EL (cell line): Measurements from ENCODE around the gene SMLR1.
A peak's percentile ranks its signal among the peaks of the same experiment; 100 is the strongest.
"Not testable (repeated sequence)": the region's sequence is repeated elsewhere in the genome, so short reads cannot be mapped to it uniquely, and the experiment has no call there.

ENCODE experiments used
- DNase-seq: peaks from one replicate; pipeline ENCODE4 v3.0.0-alpha.2; 2016

SMLR1 gene

DNA sequence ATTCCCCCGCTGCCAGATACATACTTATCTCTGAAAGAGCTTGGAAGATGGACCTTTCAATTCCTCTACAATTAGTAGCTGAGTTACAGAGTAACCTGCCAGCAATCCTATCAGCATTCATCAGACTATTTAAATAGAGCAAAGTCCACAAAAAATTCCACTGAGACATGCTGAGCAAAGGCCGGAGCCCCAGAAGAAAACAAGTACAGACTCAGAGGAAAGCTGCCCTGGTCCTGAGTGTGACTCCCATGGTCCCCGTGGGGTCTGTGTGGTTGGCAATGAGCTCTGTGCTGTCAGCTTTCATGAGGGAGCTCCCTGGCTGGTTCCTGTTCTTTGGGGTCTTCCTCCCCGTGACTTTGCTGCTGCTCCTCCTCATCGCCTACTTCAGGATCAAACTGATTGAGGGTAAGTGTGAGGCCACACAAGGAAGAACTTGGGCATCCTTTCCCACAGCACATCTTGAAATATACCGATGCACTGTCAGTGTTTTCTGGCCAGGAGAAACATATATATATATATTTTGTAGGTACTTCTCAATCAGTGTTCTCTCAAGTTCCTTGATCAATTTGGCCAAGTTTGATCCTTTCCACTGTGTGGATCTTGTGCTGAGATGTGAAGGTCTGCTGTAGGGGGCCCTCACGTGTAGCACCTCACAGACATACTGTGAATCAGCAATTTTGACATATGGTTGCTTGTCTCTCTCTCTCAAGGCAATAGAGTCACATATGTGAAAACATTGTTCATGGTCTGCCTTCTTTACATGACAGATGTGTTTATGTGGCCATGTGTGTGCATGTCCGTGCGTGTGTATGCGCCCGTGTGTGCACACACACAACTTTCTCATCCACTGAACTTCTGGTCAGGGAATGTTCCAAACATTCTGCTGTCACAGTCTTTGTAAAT lies at the start of gene SMLR1:
Gene SMLR1, plus strand, starts transcription at position 160 of the 903 bp plus-strand sequence. Its CDS starts 8 bp downstream, at position 168.
- DNase-seq, result no peak

DNA sequence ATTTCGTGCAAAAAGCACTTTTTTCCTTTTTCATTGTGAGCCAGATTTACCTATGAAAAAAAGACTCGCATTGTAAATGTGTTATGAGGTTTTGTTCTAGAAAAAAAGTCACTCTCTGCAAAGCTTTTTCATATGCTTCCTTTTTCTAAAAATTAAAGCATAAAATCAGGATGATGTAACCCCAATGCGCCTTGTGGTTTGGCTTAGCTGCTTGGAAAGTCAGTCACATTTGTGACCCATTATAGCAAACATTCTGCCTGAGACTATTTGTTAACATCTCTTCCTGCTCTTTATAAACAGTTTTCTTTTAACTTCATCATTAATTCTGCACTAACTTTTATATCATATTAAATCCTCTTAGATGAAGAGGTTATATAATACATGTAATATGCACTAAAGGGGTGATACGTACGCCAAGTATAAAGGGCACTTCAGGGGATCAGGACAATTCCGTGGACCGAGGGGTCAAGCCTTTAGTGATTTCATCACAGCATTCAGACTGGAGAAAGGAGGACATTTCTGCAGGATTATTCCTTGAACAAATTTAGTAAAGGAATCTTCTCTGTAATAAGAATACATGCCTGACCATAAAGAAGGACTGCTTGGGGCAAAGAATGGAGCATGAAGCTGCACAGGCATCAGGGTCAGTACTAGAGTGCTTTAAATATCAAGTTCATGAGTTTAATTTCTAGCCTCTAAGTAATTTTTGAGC lies 48.1 kb upstream of the SMLR1 start:
- peak; percentile 78 for DNase-seq

DNA sequence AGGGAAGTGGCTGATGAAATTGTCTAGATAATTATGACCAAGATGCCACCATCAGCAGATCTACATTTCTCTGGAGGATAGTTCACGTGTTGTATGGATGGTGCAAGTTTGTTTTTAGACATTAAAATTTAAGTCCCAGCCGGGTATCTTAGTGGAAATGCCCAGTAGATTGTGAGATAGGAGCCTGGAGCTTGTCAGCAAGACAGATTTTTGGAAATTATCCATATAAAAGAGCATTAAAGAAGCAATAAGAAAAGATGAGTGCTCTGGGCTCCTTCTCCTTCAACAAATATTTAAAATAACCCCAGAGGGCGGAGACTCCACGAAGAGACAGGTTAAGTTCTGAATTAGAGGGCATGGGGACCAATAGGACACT lies 47.6 kb upstream of the SMLR1 start:
- DNase-seq, result no peak

DNA sequence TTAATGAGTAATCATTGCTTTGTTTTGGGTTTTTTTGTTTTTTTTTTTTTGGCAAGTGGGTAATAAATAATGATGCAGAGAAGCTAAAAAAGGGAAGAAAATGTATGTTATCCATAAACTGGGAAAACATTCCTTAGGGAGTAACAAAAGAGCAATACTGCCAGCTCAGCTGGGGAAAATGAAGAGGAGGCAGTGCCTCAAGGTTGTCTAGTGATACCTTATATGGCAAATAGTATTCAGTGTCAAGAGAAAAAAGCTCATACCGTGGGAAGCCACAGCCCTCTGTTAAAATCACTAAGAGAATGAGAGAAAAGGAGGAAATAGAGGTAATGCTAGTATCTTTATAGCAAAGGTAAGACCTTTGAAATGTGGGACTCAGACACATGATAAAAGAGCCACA lies 47.1 kb upstream of the SMLR1 start:
- peak; percentile 47 for DNase-seq

DNA sequence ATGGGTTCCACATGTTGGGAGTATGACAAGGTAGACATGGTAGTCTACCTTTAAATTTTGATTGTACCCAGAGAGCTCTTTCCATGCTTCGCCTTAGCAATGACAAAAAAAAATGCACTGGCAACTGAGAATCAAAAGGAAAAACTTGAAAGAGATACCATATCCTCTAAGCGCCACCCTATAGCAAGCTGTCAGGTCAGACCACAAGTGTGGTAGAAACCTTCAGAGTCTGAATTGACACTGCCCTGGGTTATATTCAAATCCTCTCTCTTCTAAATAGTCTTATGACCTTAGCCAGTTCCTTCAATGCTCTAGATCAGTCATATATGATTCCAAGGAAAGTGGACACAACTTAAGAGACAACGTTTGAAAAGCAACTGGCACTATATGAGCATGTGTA lies 45.6 kb upstream of the SMLR1 start:
- no peak for DNase-seq

DNA sequence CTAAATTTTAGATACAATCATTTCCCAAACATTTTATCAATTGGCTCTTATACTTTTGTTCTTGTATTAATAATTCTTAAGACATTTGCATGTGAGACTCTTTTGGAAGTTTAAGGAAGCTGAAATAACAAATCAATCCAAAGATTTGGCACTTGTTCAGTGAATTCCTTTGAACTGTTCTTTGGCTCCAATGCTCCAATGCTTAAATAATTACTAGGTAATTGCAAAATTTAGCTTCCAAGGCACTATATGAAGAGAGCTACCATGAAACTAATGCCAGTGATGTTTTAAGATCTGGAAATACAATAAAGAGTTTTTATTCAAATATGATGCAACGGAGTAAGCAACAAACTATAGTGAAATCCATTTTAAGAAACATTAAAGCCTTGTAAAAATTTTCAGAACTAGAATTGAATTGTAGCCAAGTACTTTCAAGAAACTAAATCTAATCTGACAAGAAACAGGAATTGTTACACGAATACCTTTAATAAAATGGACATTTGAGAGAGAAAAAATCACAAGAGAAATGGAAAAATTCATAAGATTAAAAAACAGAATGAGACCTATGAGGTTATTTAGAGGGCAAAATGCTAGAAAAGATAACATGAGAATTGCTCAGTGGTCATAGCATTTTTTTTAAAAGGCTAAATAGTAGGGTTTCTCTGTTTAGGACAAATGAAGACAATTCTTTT lies 43.6 kb upstream of the SMLR1 start:
- no peak for DNase-seq

DNA sequence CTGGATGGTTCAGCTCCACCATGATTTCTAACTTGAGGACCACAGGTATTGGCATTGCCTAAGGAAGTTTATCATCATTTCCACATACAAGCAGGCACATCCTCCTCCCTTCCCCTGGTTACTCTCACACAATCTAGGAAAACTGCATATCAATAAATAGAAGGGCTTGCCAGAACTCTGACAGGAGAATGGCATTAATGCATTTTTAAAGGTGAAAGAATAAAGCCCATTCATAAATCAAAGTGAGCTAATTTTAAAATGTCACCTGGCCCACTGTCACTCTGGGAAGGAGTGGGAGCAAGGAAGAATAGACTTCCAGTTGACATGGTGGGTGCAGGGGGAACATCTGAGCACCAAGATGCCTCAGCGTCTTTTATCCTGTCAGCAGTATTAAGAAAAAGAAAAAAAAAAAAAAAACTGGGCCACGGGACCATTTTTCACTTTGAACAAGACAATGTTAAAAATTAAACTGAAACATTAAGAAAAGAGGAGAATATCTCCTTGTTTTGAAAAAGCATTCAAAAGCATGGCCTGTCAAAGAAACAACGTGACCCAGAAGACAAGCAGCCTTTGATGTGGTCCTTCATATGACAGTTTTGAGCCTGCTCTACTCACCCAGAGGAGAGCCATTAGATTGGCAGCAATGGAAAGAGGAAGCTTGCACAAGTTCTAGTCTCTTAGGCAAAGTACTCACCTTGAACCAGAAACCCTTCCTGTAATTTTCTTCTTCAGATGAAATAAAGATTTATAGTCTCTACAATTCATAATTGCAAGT lies 39.3 kb upstream of the SMLR1 start:
- no peak for DNase-seq

DNA sequence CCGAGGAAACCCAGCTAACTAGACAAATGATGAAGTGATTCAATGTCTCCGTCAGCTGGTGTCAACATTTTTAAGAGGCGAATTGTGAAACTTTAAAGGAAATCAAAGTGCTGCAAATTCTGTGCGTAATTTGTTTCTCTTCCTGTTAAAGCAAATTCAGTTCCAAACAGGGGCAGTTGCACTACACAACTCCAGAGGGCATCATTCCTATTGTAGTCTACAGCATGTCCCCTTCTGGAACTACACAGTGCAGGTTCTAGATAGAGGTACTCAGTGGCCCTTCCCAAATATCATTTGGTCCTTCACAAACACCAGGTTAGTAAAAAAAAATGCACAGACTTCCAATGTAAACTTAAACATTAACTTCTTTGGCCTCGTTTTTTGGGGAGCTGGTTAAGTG lies 38.3 kb upstream of the SMLR1 start:
- DNase-seq, result no peak

DNA sequence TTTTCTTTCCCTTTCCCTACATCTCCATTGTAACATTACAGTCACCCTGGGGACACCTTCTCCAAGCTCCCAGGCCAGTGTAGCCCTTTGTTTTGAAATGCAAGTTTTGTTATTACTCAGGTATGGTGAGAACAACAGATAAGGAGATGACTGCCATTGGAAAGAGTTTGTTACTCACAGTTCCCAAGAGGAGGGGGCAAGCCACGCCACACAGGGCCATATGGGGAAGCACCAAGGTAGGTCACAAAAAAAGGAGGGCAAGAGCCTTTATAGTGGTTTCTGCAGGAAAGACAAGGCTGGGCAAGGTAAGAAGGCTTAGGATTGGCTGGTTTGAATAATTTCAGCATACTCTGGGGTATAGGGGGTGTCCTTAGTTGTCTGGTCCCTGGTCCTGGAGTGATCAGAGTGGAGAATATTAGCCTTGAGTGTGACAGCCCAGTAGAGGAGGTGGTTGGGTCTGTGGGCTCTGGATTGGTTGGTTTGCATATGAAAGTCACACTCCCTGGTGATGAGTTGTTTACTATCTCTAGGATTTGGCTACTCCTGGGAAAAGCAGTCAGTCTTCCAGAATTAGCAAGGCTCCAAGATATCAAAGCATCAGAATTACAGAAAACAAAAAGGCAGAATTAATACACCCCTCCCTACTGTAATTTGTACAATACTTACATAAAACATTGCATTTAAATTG lies 33.1 kb upstream of the SMLR1 start:
- DNase-seq, result no peak

DNA sequence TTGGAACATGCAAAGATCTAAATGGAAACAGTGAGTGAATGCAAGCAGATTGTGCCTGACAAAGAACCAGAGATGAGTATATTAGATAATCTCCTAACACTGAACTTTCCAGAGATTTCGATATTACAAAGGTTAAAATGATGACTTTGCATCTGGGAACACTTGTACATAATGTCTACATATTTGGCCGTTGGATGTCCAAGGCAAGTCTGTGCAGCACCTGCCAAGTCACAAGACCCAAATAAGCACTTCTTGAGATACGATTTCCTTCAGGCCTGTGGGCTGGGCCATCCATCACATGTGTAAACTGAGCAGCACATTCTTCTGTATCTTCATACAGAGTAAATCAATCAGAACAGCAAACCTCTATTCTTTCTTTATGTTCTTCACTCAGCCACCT lies 32.5 kb upstream of the SMLR1 start:
- no peak for DNase-seq

DNA sequence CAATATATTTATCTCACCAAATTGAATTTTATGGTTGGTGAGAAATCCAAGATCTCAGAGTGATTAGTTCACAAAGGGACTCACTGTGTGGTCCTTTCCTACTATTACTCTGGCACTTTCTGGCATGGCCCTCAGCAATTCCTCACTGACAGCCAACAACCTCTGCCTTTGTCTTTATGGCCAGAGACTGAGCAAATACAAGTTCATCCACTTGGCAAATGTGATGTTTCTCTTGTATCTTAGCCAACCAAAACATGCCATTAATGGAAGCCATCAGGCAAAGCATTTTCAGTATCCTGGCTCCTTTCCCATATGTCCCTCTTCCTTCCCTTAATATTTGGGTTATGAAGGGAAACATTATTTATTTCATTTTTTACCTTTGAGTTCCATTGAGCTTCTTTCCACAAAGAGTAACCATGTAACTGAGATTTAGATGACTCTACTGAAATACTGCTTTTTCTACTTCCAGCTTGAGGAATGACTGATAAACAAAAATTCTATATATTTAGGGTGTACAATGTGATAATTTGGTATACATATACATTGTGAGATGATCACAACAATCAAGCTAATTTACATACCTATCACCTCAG lies 30.8 kb upstream of the SMLR1 start:
- peak; percentile 89 for DNase-seq

DNA sequence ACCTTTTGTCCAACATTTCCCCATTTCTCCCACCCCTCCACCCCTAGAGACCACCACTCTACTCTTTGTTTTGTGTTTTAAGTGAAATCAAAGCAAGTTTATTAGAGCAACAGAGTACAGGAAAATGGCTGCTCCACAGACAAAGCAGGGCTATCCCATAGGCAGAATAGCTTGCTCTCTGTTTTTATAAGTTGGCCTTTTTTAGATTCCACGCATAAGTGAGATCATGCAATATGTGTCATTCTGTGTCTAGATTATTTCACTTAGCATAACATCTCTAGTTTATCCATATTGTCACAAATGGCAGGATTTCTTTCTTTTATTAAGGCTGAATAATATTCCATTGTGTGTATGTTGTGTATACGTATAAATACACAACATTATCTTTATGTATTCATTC lies 30.1 kb upstream of the SMLR1 start:
- no peak for DNase-seq

DNA sequence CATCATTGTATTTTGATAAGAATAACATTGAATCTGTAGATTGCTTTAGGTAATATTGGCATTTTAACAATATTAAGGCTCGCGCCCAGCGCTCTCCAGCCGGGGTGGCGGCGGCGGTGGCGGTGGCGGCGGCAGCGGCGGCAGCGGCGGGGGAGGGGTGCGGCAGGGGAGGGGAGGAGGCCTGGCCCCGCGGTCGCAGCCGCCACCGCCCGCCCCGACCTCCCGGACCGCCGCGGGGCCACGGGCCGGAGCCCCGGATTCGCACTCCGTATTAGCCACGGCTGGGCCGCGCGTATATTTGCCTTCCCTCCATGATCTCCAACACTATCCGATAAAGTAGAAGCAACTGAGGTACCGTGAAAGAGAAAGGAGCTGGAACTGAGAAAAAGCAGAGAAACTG lies 25.8 kb upstream of the SMLR1 start:
- DNase-seq, result not testable (repeated sequence)

DNA sequence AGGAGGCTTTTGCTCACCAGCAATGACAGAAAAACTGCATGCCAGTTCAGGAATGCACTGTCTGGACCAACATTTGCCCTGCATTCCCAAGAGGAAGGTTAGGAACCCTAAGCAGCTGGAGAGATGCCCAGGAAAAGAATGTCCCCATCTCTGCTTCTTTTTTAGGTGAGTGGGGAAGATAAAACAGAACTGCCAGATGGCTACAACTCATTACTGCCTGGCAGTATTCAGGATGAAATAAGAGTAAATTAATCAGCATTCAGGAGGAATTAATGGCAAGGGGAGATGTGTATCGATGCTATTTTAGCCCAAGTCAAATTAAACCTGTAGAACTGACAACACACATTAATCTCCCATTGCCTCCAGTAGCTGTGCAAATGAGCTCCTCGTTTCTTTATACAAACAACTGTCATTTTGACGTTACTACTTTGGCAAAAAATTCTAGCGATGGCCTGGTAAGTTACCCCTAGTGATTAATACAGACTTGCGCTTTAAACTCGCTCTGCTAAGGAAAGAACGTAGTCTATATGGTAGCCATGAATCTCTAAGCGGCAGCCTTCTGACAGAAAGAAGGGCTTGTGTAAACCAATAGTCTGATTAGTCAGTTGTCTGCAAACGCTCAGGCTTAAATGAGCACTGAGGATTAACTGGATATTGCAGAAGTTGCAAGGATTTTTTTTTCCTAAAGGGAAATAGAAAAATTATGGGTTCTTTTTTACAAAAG lies 16.7 kb upstream of the SMLR1 start:
- peak; percentile 22 for DNase-seq

DNA sequence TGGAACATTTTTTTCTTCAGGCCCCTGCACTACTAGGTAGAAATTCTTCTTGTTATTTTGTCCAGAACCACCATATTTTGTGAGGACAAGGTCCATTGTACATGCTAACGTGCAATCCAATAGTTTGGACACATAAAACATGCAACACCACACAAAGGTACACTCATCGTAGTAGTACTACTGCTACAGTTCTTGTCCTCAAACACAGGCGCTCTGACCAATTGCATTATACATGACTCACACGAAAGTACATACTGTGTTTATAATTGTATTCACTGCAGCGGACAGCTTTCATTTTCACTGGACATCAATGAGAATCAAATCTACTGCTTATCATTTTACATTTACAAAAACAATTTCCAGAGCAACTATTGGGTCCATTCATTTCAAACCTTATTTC lies 15.3 kb upstream of the SMLR1 start:
- DNase-seq, result no peak

DNA sequence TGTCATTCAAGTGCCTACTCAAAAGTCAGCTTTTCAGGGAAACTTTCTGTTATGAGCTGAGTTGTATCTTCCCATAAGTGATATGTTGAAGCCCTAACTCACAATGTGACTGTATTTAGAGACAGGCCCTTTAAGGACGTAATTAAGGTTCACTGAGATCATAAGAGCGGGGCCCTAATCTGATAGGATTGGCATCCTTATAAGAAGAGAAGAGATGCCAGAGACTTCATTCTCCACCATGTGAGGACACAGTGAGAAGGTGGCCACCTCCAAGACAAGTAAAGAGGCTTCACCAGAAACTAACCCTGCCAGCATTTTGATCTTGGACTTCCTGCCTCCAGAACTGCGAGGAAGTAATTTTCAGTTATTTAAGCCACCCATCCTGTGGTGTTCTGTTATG lies 12.7 kb upstream of the SMLR1 start:
- DNase-seq, result no peak

DNA sequence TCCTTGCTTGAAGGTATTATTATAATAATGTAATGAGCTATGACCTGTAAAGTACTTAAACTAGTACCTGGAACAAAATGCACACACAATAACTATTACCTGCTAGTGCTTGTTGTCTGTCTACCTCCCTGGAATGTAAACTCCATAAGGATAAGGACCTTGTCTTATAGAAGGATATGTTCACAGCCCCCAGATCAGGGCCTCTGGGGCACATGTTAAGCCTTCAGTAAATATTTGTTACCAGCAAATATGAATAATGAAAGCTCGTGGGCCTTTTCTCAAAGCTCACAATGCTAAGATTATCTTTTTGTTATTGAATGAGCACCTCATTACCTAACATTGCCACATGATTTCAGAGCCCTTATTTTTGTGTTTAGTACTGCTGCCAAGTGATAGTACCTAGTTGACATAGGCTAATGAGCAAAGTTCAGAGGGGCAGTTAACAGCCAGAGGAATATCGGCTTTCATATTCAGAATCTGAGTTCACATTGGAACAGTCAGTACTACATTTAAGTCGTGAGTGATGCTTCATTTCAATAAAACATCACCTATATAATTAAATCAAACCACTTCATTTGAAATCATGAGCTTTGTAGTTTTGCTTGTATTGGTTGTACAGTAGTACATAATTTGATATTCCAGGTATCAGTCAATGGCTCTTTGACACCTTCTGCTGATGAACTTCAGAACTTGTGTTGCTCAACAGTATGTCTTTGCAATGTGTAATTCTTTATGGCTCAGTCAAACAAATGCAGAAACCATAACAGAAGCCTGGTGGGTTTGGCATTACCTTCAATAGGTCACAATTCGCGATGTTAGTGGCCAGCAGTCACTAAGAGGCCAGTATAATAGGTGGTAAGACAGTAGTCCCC lies 11.8 kb upstream of the SMLR1 start:
- no peak for DNase-seq

DNA sequence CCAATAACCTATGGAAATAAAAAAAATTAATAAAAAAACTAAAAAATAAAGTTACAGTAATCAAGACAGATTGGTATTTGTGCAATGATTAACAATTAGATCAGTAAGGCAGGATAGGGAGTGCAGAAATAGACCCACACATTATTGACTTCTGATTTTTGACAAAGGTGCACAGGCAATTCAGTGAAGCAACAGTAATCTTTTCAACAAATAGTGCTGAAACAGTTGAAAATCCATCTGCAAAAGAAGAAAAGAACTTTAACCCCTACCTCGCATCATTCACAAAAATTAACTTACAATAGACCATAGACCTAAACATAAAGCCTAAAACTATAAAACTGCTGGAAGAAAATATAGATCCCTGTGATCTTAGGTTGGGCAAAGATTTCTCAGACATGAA lies 4.5 kb upstream of the SMLR1 start:
- no peak for DNase-seq

DNA sequence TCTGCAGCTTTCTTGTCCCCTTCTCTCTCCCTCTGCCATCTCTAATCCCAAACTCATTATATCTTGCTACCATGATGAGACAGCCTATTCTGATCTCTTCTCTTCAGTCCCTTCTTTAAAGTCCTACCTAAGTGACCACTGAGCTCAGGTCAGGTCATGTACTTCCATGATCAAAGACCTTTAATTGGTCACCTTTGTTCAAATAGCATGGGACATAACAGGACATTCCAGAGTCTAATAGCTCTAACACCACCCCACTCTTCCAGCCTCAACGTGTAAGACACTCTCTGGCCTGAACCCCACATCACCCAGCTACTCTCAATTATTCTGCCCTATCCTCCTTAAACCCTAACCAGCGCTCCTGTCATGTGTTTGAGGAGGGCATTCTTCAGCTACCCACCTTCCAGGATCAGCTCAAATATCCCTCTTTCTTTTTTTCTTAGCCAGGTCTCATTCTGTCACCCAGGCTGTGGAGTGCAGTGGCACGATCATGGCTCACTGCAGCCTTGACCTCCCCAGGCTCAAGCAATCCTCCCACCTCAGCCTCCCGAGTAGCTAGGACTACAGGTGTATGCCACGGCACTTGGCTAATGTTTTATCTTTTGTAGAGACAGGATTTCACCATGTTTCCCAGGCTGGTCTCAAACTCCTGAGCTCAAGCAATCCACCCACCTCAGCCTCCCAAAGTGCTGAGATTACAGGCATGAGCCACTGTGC lies 2.1 kb upstream of the SMLR1 start:
- no peak for DNase-seq
